GM21529 (cell line): ENCODE results near the gene FZD4.
"Not testable (repeated sequence)": the region's sequence is repeated elsewhere in the genome, so short reads cannot be mapped to it uniquely, and the experiment has no call there.

Source experiments
- ATAC-seq: cut with Tn5 transposase; IDR thresholded peaks from one replicate; pipeline ENCODE4 v1.9.1; 2021; ENCODE audit not compliant: unreplicated experiment

Gene FZD4

DNA sequence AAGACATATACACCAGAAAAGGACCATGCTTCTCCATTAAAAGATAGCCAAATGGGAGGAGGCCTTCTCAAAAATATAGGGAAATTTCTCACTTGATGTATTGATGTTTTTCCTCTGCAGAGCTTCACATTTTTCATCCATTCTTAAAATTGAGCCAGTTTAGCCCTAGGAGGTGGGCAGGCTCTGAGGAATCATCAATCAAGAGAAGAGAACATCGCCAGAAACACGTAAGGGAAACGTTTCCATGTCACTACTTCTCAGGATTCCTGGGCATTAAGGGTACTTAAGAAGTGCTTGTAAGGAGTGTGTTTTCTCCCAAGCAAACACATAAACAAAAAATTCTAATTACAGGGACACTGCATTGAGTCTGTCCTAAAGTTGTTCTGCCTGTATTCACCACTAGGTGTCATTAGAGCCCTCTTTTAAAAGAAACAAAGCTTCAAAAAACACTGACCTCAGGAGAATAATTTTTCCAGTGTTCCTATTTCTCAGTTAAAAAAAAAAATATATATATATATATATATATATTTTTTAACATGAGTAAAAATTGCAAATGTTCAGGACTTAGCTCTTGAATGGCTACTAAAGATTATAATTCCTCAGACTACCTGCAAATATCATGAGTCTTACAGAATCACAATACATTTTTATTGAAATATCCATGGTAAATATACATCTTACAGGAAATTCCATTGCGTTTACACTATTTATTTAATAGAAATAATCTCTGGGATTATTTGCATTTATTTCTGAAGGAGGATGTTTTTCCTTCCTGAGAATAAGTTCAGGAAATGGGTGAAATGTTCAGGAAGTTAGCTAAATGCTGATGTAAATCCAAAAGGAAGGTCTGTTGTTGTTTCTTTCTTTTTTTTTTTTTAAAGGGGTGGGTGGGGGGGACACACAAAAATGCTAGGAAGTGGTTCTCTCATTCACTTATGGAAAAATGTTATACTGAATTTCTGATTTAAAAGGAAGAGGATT lies 16.0 kb downstream of the FZD4 start:
- ATAC-seq = peak; percentile 73

DNA sequence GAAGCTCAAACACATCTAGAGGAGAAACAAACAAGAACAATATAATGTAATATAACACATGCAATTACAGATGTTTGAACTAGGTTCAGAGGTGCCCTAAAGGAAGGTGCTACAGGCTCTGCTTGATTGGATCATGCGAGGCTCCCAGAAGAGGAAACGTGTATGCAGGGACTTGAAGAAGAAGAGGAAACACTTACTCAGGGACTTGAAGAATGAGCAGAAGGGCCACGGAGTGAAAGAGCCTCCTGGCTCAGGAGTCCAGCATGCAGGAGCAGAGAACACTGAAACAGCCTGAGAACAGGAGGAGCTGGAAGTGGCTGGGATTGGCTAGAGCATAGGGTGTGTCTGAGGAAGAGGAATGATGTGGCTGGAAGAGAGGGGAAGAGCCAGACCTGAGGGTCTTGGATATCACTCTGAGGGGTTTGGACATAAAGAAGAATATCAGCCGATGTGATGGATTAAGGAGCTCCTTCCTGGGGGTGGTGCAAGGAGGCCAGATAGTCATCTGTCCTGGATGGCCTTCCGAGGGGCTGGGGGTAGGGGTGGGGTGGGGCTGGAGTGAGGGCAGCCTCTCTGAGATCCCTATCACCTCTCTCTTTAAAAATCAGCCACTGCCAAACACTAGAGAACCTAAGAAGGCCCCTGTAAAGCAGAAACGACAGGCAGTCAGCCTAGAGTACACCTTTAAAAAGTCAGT lies 16.8 kb downstream of the FZD4 start:
- no peak for ATAC-seq

DNA sequence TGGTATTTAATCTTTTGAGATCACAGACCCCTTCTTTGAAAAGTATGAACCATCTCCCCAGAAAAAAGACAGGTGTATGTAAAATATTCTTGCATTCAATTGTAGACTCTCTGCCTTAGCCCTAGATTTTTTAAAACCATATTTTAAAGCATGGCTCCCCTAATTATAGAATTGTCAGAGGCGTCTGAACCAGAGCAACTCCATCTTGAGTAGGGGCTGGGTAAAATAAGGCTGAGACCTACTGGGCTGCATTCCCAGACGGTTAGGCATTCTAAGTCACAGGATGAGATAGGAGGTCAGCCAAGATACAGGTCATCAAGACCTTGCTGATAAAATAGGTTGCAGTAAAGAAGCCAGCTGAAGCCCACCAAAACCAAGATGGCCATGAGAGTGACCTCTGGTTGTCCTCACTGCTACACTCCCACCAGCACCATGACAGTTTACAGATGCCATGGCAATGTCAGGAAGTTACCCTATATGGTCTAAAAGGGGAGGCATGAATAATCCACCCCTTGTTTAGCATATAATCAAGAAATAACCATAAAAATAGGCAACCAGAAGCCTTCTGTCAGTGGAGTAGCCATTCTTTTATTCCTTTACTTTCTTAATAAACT lies 17.9 kb downstream of the FZD4 start:
- not testable (repeated sequence) for ATAC-seq

DNA sequence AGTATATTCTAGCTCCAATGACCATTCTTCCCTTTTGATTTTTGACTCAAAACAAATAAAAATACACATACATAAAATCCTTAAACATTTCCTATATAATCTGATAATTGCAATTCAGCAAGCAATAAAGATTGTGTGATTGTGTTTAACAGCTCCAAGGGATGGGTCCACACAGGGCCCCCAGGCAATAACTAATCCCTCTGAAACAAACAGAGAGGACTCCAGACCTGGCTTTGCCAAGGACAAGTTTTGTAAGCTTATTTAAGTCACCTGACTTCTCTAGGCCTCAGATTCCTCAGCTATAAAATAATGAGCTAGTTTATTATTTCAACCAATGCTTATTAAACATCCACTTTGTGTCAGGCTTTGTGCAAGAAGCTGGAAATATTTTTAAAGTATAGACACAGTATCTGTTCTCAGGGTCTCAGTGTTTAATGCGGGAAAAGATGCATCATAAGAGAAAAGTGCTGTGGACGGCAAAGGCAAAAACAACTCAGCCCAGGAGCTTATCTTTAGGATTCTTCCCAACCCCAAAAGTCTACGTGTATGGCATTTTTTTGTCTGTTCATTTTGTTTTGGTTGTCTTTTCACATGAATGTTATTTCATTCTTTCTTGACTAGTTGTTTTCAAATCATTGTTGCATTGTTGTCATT lies 20.1 kb downstream of the FZD4 start:
- no peak for ATAC-seq

DNA sequence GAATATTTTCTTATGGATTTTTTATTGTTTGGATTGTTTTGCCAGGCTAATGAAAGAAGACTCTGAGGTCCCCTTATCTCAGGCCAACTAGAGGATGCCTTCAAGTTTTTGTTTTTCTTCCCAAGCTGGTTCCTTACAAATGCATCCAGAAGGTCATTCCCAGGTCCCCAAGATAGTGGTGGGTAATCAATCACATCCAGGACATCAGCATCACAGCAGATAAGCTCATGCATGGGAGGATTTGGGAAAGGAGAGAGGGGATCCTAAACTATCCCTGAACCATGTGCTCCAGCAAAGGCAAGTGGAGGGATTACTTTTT lies 20.7 kb downstream of the FZD4 start:
- ATAC-seq = no peak

DNA sequence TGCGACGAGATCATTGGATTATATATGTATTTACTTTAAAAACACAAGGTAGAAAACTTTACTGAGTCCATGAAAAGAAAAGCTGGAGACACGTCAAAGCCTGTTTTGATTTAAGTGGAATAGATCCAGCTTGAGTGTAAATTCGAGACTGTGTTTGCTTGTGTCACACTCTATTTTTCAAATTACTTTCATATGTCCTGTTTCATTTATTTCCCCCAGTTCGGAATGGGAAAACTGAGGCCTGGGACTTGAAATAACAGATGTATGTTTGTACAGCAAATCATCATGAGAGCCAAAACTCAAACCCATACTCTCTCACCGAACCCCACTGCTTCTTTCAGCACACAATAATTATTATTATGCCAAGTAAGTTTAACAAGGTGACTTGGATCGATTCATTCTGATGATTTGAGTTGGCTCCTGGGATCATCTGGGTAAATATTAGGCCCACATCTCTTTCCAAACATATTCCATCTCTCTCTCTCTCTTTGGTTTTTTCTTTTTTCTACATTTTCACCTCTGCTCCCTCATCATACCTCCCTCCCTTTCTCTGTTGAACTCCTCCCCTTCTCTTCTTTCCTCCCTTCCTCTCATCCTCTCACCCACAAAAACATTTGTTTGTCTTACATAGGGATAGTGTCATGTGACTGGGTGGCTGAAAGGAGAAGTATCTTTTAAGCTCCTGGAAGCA lies 21.2 kb downstream of the FZD4 start:
- no peak for ATAC-seq

DNA sequence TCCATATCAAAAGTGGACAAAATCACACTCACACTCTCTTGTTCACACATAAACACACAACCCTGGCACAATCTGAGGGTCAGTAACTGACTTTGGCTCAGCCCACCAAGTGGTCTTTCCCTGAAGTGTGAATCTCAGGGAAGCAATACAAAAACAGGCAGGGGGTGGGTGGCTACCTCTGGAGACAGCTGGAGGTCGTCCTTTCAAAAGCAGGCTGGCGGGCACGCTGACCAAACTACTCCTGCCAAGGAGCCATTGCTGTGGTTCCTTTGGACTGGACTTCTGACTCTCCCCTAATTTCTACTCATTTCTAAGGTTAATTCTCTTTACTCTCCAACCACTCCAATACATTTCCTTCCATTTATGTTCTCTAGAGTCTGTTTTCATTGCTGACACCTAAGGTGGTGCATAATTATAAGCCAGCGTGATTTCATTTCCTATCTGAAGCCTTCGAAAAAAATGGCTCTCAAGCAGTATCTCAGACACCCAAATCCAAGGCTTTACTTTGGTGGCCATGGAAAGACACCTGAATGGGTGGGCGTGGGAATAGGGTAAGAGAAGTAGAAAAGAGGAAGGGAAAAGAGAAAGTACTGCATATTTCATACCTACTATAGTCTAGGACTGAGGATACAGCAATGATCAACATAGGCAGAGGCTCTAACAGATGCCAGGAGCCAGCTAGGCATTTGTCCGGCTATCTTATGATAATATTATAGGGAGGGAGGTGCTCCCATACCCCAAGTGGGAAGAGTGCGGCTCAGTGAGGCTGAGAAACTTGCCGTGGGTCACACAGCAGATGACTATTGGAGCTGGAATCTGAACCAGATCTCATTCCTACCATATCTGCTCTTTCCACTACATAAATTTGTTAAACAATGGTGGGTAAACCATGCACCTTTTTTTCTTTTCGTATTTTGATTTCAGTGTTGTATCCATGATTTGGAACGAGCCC lies 22.0 kb downstream of the FZD4 start:
- no peak for ATAC-seq

DNA sequence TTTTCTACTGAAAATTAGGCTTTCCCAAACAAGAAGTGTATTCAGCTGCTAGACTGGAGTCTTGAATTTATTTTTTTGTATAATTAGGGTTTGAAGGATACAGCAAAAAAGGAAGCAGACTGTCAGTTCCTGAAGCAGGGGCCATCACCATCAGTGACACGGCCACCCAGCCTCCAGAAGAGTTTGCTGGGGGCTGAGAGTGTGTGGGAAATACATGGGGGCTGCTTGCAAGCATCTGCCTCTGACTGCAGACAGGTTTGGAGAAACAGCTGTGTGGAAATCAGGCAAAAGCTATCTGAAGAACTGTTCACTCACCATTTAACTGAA lies 23.0 kb downstream of the FZD4 start:
- no peak for ATAC-seq

DNA sequence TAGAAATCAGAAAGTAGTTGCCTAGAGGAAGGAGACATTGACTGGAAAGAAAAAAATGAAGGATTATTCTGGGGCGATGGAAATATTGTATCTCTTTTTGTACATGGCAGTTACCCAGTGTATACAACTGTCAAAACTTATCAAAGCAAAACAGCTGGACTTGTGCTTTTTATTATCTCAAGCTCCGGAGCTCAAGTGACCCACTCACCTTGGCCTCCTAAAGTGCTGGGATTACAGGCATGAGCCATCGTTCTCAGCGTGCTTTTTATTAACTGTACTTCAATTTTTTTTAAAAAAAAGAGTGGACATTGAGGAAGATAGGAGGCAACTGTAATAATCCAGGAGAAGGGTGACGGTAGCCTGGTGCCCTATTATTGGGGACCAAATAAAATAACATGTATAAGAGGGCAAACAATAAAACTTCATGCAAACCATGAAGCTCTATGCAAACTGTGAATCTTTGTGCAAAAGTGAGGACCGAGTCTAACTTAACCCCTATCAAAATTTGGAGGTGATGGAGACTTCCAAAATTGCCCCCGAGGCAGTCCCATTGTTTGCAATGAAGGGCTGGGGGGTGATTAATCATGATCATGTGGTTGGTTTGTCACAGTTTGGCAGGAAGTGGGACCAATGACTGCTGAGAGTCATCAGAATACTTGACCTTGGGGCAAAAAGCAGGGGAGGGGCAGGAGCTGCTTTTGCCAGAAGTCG lies 23.5 kb downstream of the FZD4 start:
- no peak for ATAC-seq

DNA sequence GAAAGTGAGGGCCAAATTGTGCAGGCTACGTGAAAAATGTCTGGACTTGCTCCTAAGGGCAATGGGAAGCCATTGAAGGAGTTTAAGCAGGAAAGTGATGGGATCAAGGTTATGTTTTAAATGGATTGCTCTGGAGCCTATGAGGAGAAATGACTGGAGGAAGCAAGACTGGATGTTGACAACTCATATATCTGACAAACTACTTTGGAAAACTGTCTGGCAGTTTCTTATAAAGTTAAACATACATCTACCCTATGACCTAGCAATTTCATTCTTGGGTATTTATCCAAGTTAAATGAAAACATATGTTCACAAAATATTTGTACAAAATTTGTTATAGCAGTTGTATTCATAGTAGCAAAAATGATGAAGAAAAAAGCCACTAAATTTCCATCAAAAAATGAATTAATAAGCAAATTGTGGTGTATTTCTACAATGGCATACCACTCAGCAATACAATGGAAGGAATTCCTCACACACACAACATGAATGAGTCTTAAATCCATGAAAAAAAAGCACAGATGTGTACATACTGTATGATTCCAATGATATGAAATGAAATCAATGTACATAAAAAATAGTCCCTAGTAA lies 24.1 kb downstream of the FZD4 start:
- ATAC-seq = no peak

DNA sequence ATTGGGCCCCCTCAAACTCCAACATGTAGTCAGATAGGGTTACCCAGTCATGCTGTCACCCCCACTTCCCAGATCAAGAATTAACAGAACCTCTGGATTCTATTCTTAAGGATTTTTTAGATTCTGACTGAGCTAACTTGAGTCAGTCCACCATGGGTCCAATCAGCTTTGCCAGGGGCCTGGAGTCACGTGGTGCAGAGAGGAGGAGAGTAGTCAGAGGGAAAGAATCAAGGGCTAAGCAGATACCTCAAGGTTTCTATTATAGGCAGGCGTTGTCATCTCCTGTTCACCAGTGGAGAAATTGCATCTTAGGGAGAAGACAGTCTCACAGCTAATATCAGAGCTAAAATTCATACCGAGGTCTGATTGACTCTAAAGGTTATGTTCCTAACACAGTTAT lies 28.2 kb downstream of the FZD4 start:
- ATAC-seq = no peak

DNA sequence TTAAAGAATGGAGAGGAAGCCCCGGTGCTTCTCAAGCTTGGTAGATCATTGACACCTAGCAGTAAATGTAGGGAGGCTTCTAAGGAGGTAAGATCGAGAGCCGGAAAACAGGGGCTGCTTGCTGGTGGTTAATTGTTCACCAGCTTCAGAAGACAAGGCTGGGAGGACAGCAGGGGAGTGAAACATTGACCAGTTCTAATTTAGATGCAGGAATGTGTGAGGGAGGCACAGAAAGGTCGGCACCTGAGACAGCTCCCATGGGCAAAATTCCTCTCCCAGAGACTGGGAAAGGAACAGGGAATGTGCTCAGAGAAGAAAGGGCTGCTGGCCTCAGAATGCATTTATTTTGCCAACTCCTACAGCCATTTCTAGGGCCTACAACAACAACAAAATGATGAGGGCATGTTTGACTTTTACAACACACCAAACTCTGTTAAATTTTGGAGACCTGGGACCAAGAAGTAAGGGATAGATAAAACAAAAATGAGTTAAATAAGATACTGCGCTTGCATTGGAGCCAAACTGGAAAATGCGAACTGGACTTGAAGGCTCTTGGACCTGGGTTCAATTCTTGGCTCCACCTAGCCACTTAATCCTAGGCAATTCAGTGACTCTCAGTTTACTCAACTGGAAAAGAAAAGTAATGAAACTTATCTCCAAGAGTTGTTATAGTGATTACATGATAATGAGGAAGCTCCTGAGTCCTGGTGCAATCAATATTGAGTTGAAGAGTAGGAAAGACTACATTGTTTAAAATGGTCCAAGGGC lies 31.0 kb downstream of the FZD4 start:
- no peak for ATAC-seq

DNA sequence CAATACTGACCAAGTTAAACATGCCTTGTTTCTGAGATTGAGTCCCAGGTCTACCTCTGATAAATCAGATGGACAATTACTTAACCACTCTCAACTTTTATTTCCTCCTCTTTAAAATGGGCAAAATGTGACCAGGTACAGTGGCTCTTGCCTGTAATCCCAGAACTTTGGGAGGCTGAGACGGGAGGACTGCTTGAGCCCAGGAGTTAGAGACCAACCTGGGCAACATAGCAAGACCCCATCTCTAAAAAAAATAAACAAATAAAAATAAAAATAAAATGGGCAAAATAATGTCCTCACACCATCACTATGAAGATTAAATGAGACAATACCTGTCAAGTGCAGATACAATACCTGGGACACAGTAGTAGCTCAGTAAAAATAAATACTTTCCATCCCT lies 33.0 kb downstream of the FZD4 start:
- no peak for ATAC-seq

DNA sequence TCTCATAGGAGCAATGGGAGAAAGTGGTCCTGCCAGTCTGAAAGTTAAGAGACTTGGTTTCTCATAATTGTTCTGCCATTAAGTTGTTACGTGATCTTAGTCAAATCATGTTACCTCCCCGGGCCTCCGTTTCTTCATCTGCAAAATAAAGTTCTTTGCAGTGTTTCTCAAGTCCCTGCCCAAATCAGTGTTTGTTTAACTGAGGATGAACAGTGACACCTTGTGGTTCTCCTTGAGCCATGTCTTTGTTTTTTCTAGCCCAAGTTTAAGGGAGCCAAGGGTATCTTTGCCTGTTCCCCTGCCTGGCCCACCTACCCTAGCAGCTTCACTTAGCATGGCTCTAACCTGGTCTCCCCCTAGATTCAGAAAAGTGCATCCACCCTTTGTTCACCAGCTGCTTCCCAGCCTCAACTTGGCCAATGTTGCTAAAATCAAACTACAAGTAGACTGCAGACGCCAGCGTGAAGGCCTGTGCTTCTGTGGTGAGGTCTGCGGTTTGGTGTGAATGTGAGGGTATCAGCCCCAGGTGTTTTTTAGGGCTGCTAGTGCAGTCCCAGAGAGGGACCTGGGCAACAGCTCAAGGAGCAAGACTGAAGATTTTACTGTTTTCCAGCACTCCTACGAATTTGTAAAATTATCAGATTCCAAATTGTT lies 35.5 kb downstream of the FZD4 start:
- peak; percentile 57 for ATAC-seq

DNA sequence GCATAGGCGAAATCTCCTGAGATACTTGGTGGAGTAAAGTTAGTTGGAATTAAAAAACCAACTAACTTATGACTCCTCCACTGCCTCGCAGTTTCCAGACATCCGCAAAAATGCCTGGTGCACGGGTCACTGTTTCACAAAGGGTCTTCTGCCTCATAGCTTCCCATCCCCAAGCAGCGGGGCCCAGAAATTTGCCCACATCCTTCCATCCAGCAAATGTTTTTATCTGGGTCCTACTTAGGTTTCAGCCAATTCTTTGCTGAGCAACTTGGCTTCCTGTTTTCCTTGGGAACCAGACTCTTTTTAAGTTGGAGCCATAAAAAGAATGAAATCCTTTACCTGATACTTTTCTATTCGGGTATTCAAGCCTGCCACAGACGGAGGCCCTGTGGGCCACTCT lies 36.2 kb downstream of the FZD4 start:
- ATAC-seq = no peak

DNA sequence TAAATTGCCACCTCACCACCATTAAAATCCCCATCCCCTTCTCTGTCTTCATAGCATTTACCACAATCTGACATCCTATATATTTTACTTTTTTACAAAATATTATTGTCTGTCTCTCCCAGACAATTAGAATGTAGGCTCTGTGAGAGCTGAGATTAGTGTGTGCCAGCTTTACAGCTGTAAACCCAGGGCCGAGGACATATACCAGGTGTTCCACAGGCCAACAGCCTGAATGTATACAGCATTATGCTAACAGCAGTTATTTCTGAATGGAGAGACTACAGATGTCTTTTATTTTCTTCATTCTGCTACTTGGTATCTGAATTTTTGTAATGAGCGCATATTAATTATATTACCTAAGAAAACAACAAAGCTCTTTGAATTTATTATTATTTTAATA lies 36.7 kb downstream of the FZD4 start:
- no peak for ATAC-seq

DNA sequence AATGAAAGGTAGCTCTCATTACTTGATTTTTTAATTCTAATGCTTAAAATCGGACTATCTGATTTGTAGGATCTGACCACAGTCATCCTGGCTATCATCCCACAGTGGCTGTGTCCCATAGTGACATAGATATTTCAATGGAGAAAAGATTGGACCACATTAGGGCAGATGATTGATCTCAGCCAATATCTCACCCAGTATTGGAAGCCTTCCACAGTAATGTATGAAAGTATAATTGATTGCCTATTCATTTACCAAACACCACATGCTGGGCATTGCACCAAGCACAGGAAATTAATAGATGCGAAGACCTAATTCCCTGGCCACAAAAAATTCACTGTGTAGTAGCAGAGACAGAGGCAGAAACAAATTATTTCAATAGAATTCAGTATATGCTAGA lies 37.6 kb downstream of the FZD4 start:
- no peak for ATAC-seq

DNA sequence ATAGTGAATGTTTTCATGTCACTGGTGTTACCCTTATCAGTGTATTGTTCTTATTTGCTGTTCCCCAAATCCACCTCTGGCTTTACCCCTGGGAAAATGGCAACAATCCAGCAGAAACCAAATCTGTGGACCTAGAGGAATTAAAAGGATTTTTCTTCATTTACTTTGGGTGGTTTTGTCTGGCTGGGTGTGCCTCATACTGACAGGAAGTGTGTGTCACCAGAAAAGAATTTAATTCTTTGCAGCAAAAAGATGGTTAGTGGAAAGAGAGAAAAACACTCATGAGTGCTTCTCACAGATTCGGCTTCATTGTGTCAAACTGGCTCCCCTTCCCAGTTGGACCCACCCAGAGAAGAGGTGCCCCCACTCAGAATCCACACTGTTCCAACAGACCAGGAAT lies 38.9 kb downstream of the FZD4 start:
- no peak for ATAC-seq
